Mucosa of stomach (tissue), 1 donor: ENCODE results near the gene TOM1L2.

Experiments used
- H3K27me3 ChIP-seq: one replicate; pipeline ENCODE4 v1.7.0; 2013; ENCODE audit warnings: mild to moderate bottlenecking, low read length; ENCODE audit not compliant: control insufficient read depth, insufficient read depth
- H3K36me3 ChIP-seq: one replicate; pipeline ENCODE4 v1.7.0; 2013; ENCODE audit warnings: low read length; ENCODE audit not compliant: control insufficient read depth, insufficient read depth
- H3K4me1 ChIP-seq: one replicate; pipeline ENCODE4 v1.7.0; 2013; ENCODE audit warnings: mild to moderate bottlenecking, low read length; ENCODE audit not compliant: control insufficient read depth, insufficient read depth
- H3K4me3 ChIP-seq: one replicate; pipeline ENCODE4 v1.7.0; 2013; ENCODE audit warnings: low read length
- H3K9ac ChIP-seq: one replicate; pipeline ENCODE4 v1.7.0; 2013; ENCODE audit warnings: mild to moderate bottlenecking, low read length, moderate library complexity
- H3K9me3 ChIP-seq: one replicate; pipeline ENCODE4 v1.7.0; 2013; ENCODE audit warnings: mild to moderate bottlenecking, low read length, moderate library complexity; ENCODE audit not compliant: control insufficient read depth
- donor health status: Pancreatic carcinoma.

Gene TOM1L2

DNA sequence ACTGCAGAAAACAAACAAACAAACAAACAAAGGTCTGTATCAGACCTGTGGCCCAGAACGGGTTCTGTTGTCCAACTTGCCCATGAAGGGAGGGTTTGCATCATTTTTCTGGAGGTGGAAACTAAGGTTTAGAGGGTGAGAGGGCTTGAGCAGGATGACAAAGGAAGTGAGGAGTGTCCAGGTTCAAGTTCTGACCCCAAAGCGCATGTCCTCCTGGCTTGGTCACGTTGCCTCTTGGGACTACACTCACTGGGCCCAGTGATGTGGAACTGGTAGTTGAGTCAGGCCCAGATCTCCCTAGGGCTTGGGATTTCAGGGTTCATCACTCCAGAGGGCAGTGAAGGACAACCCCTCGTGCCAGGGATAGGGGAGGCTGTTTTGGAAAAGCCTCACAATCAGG is 137.2 kb downstream of the TOM1L2 start:
- peaks cover 53% of the 10 kb centered on the region for H3K4me1 ChIP-seq
- H3K9me3 ChIP-seq: no peaks in the 10 kb centered on the region
- no peaks in the 10 kb centered on the region for H3K36me3 ChIP-seq
- H3K9ac ChIP-seq: peak overlapping the region; percentile 92
- H3K27me3 ChIP-seq: no peaks in the 10 kb centered on the region
- H3K4me3 ChIP-seq: no peak overlapping the region

DNA sequence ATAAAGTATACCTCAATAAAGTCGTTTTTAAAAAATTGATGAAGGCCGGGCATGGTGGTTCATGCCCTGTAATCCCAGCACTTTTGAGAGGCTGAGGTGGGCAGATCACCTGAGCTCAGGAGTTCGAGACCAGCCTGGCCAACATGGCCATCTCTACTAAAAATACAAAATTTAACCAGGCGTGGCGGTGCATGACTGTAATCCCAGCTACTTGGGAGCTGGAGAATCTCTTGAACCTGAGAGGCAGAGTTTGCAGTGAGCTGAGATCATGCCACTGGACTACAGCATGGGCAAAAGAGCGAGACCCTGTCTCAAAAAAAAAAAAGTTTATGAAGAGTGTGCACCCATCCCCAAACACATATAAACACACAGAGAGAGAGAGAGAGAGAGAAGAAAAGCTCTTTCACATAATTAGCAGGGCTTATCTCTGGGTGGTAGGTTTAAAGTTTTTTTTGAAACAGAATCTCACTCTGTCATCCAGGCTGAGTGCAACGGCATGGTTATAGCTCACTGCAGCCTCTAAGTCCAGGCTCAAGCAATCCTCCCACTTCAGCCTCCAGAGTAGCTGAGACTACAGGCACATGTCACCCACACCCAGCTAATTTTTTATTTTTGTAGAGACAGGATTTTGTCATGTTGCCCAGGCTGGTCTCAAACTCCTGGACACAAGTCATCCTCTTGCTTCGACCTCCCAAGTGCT is 138.4 kb downstream of the TOM1L2 start:
- Histone ChIP-seq H3K27me3 (no peaks in the 10 kb centered on the region), H3K36me3 (no peaks in the 10 kb centered on the region), H3K9ac (peak overlapping the region; percentile 40), H3K4me3 (no peak overlapping the region), H3K4me1 (peaks cover 53% of the 10 kb centered on the region), H3K9me3 (no peaks in the 10 kb centered on the region)

DNA sequence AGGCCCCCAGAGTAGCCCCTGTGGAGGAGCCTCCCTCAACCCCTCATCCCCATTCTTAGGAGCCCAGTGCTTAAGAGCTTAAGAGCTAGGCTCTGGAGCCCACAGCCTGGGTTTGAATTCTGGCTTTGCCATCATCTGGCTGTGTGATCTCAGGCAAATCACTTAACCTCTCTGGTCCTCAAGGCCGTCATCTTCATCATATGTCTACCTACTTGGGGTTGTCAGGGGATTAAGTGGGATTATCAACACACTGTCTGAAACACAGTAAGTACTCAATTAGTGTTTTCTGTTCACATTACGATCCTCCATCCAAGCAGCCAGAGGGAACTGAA is 140.2 kb downstream of the TOM1L2 start:
- Histone ChIP-seq H3K4me1 (peaks cover 36% of the 10 kb centered on the region), H3K36me3 (no peaks in the 10 kb centered on the region), H3K27me3 (no peaks in the 10 kb centered on the region), H3K9me3 (no peaks in the 10 kb centered on the region), H3K9ac (no peak overlapping the region), H3K4me3 (no peak overlapping the region)

DNA sequence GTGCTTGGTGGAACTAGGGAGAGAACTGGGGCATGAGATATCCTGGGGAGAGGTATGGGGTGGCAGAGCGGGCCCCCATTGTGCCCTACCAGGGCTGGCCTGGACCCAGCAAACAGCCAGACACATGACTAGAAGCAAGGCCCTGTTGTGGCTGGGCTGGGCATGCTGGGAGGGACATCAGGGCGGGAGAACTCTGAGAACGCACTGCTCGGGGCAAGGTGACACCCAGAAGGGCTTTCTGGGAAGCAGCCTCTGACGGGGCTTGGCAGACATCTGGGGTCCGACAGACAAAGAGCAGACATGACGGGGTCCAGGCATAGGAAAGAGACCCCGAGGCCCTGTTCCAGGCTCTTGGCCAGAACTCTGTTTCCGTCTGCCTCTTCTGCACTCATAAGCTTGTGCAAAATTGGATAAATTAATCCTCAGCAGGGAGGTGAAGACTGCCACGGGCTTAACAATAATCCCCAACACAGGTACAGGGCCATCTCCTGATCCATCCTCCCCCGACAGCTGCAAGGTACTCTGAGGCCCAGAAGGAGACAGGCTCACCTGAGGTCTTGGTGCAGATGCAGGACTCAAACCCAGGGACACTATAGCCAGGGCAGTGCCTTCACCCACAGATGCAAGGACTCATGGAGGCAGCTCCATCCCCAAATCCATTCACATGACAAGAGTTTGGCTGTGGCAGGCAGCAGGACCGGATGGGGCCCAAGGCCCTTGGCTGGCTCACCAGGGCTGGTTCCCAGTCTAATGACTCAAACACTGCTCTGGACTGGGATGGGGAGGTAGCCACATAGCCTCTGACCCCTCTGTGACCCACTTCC is 140.8 kb downstream of the TOM1L2 start:
- Histone ChIP-seq H3K36me3 (no peaks in the 10 kb centered on the region), H3K9me3 (no peaks in the 10 kb centered on the region), H3K4me3 (no peak overlapping the region), H3K9ac (no peak overlapping the region), H3K4me1 (peaks cover 35% of the 10 kb centered on the region), H3K27me3 (no peaks in the 10 kb centered on the region)

DNA sequence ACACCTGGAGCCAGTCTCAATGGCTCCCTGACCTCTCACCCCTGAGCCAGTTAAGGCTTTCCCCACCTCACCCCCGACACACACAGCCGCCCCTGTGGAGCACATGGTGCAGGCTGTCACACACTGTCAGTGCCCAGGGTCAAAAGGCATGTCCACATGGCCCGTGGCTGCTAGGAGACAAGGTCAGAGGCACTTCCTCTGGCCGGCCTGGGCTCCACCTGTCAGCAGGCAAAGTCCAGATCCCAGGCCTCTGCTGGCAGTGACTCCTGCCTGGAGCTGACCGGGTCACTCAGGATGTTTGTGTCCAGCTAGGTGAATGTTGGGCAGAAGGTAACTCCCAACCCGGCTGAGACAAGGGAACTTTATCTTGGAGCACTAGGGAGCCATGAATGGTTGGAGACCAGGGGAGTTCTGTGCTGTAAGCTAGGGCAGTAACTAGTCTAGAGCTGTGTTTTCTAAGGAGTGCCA is 141.4 kb downstream of the TOM1L2 start:
- no peak overlapping the region for H3K4me3 ChIP-seq
- peaks cover 39% of the 10 kb centered on the region for H3K4me1 ChIP-seq
- H3K9ac ChIP-seq: no peak overlapping the region
- no peaks in the 10 kb centered on the region for H3K9me3 ChIP-seq
- no peaks in the 10 kb centered on the region for H3K27me3 ChIP-seq
- no peaks in the 10 kb centered on the region for H3K36me3 ChIP-seq

DNA sequence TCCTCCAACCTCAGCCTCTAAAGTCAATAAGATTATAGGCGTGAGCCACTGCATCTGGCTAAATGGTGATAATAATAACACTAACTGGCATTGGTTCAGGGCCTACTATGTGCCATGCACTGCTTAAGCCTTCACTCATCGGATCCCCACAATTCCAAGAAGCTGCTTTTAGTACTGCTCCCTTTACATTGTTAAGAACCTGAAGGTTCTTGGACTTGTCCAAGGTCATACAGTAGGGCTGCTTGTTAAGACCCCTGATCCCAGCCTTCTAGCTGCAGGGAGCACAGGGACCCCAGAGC is 142.0 kb downstream of the TOM1L2 start:
- Histone ChIP-seq H3K4me1 (peaks cover 39% of the 10 kb centered on the region), H3K4me3 (no peak overlapping the region), H3K9ac (no peak overlapping the region), H3K9me3 (no peaks in the 10 kb centered on the region), H3K36me3 (no peaks in the 10 kb centered on the region), H3K27me3 (no peaks in the 10 kb centered on the region)

DNA sequence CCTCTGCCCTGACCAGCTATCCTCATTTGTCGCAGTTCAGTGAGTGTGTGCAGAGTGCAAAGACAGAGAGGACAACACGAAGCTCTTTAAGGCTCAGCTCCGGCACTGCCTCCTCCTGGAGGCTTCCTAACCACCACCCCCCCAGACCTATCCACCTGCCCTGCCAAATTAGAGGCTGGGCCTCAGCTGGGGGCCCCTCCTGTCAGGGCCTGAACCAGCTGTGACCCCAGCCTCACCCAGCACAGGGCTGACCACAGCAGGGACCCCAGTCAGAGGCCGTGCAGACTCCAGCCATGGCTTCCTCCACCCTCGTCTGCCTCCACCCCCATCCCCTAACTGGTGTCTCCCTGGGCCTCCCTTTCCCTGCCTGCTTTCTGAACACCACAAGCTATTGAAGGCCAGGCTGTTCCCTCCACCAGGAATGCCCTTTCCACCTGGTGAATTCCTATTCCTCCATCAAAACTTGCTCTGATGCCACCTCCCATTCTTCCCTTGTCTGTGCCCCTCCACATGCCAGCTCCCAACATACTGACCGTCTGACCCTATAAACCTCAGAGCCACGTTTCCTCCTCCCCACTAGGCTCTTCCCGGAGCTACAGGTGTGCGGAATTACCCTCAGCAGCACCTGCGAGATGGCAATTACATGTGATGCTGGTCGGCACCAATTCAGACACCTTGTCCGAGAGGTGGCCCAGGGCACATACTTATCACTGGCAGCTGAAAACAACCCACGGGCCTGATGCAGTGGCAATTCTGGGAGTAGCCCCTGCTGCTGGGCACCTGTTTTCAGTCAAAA is 144.2 kb downstream of the TOM1L2 start:
- no peaks in the 10 kb centered on the region for H3K27me3 ChIP-seq
- no peak overlapping the region for H3K9ac ChIP-seq
- no peak overlapping the region for H3K4me3 ChIP-seq
- H3K4me1 ChIP-seq: peaks cover 52% of the 10 kb centered on the region
- no peaks in the 10 kb centered on the region for H3K36me3 ChIP-seq
- no peaks in the 10 kb centered on the region for H3K9me3 ChIP-seq

DNA sequence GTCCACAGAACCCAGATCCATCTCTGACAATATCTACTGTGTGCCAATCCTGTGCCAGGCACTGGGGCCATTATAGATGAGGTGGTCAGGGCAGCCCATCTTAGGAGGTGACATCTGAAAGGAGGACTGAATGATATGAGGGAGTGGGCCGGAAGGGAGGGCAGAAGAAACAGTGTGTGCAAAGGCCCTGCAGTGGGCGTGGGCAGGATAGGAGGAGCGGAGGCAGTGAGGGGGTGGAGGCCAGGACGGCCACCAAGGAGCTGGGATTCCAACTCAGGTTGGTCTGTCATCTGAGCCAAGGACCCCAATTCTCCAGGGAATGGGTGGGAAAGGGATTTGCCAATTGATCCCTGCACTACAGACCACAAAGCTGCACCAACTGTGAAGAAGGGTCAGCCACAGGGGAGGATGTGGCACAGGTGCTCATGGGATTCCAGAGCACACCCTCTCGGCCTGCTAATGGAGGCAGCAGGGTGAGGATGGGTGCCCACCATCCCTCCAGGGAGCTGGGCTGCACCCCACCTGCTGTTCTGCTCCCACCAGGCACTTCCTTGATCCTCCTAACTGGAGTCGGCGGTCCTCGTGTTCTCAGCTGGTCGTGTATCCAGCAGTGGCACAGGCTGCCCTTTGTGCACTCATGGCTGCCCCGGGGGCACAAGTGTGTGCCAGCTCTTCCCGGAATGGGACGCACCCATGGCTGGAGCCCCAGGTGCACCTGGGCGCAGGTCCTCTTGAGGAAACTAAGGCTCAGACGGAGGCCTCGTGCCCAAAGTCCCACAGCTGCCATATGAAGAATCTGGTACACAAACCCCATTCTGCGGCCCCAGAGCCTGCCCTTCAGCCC is 145.0 kb downstream of the TOM1L2 start:
- no peak overlapping the region for H3K4me3 ChIP-seq
- H3K9ac ChIP-seq: no peak overlapping the region
- H3K36me3 ChIP-seq: no peaks in the 10 kb centered on the region
- H3K4me1 ChIP-seq: peaks cover 61% of the 10 kb centered on the region
- no peaks in the 10 kb centered on the region for H3K27me3 ChIP-seq
- H3K9me3 ChIP-seq: no peaks in the 10 kb centered on the region

DNA sequence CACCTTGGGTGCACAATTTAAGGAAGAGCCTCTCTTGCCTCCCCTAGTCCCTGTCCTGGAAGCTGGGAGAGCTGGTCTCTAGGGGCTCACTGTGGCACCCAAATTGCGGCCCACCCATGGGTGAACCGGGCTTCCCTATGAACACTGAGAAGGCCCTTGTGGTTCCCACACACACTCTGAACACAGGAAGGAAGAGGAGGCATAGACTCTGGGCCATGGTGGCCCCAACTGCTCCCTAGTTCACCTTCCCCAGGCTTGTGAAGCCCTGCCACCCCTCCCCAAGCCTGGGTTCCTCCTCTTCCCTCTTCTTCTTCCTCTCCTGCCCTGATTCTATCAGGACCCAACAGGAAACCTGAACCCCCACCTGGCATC is 145.9 kb downstream of the TOM1L2 start:
- H3K9me3 ChIP-seq: no peaks in the 10 kb centered on the region
- H3K4me1 ChIP-seq: peaks cover 69% of the 10 kb centered on the region
- no peaks in the 10 kb centered on the region for H3K36me3 ChIP-seq
- H3K9ac ChIP-seq: no peak overlapping the region
- H3K27me3 ChIP-seq: no peaks in the 10 kb centered on the region
- no peak overlapping the region for H3K4me3 ChIP-seq

DNA sequence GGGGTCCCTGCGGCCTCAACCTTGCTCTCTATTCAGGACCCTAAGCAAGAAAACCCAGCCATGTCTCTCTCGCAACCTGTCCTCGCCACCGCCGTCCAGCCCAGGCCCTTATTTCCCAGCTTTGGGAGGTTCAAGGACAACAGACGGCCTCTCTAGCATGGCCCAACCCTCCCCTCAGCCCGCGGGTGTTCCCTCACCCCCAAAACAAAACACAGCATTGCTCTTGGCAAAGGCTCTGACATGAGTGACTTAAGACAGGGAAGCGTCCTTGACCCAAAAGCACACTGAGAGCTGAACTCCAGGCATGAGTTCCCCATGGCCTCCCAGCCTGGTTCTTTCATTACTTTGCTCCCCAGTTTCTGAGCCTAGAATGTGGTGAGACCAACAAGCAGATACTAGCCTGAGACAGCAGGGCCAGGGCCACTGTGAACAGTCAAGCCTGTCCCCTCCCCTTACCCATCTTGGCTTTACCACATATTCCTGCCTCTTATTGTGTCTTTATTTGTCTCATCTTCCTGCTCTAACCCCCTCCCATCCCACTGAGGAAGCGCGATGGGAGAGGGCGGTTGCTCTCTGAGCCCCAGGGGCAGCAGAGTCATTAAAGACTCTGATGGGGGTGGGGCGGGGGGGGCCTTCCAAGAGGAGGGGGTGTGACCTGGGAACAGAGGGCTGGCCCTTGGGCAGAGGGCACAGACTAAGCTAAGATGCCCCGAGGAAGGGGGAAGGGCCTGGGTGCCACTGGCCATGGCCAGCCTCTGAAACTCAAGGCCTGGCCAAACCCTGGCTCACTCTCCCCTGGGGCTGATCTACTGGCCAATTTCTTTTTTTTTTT is 147.2 kb downstream of the TOM1L2 start:
- H3K4me1 ChIP-seq: peaks cover 69% of the 10 kb centered on the region
- H3K36me3 ChIP-seq: no peaks in the 10 kb centered on the region
- no peaks in the 10 kb centered on the region for H3K27me3 ChIP-seq
- H3K9me3 ChIP-seq: no peaks in the 10 kb centered on the region
- H3K9ac ChIP-seq: peak overlapping the region; percentile 32
- H3K4me3 ChIP-seq: no peak overlapping the region
